GM19397 (cell line): Measurements from ENCODE around the gene ZNF283.

ENCODE experiments used
- ATAC-seq: cut with Tn5 transposase; IDR thresholded peaks from one replicate; pipeline ENCODE4 v1.9.1; 2021; ENCODE audit warnings: mild to moderate bottlenecking, moderate library complexity; ENCODE audit not compliant: unreplicated experiment

The ZNF283 gene

DNA sequence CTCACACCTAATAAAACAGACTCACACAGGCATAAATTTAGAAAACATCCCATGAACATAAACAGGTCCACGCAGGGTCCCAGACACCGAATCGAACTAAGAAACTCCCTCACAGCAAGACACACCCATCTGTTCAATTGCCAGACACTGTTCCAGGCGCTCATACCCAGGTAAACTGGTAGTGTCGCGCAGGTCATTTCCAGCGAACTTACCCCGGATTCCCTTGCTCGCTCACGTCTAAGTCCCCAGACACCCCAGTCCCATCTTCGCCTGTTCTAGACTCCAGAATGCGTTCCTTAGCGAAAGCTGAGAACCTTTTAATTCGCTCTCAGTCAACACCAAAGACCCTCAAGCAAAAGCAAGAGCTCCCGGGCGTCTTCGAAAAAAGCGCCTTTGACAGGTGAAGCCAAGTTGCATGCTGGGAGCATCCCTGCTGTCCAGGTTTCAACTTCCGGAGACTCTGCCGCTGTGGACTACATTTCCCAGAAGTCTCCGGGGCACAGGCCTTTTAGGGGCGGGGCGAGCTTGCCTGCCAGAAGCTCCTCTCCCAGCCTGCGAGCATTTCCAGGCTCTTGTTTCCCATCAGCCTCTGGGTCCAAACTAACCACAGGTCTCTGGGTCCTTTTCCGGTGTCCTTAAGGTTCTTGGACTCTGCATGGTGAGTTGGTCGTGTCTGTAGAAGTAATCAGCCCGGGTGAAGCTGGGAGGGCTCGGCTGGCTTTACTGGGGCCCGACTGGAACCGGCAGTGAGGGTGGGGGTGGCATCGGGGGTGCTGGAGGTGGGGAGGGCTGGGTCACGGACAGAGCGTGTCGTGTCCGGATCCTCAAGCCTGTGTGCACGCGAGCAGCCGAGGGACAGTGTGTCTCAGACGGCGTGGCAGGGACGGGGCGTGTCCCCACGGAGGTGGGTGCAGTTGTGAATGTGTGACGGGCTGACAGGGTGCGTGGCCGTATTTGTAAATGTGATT lies at the start of gene ZNF283:
ZNF283 (plus strand) TSS at position 535 of the 968 bp plus-strand sequence. CDS start 6,184 bp downstream, outside the sequence.
- ATAC-seq, result peak; percentile 97

DNA sequence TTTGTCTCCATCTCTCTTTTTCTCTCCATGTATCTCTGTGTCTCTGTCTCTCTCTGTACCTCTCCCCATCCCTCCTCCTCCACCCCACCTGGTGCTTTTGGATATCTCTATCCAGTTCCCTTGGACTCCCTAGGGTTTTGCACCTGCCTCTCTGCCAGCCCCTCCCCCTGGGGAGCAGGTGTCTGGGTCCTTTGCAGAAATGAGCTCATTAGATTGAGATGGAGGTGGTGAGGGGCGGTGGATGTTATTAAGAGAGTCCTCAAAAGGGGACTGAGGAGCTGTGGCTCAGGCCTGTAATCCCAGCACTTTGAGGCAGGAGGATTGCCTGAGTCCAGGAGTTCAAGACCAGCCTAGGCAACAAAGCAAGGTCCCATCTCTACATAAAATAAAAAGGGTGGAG lies 48.5 kb upstream of the ZNF283 start:
- no peak for ATAC-seq

DNA sequence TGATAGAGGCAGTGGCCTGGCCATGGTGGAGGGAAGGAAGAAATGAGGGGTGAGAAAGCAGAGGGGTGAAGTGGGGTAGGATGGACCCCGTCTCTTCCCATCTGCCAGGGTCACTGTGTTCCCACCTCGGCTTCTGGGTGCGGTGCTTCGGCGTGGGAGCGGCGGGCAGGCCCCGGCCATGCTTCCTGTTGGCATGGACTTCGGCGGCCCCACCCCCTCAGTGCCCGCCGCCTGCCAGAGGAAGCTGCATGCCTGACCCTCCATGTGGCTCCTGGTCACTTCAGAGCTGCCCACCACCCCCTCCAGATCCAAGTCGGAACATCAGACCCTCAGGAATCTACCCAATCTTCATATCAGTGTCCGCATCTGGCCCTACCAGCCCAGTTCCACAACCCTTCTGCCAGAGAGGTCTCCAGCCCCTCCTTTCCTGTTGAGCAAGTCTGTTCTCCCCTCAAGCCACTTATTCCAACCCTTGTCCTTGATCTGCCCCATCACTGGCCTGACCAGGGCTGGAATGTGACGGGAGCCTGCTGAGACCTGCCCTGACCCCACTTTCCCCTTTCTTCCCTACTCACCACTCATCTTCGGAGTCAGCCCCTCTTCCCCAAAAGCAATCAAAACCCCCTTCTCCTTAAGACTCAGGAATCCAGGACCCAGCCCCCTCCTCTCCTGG lies 47.8 kb upstream of the ZNF283 start:
- no peak for ATAC-seq

DNA sequence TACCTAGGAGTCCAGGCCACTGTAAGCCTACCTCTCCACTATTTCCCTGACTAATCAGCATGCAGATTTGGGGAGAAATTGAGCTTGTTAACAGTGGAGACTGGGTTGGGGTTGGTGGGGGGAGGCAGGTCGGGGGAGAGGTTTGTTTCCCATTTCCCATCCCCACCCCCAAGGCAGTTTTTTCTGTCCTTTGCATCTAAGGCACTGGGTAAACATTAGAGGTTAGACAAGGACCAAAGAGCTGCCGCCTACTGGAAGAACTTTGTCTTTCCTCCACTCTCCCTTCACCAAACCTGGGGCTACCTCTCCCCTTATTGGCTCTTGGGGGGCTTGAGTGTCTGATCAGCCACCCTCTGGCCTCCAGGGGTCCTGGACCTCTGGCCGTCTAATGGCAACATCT lies 47.3 kb upstream of the ZNF283 start:
- no peak for ATAC-seq

DNA sequence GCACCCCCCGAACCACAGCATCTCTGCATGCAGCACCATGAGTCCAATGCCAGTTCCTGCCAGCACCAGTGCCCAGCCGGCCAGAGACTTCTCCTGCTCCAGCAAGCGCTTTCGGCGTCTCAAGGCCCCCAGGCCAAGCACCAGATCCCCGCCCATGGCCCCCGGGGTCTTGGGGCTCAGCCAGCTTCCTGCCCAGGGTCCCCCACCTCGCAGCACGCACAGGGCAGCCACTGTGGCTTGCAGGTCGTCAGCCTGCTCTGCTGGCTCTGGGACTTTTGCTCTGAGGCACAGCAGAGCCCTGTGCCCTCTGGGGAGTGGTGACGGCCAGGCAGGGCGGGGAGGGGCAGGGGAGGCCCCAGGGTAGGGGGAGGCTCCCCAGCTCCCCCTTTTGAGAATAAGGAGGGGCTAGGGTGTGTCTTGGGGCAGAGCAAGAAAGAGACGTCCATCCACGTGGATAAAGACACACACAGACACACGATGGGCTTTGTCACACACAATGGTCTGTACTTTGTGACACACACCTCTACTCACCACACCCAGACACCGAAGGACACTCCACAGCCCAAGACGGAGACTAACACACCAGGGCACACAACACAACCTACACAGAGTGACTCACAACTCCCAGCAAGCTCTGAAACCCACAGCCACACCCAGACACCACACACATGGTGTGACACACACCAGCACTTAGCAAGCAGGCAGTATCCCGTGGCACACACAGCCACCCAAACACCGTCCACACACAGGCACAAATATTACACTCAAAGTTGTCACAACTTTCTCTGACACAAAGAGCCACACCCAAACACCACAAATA lies 46.2 kb upstream of the ZNF283 start, which contains the start of gene KCNN4:
KCNN4 (minus strand) TSS at position 268 of the 820 bp plus-strand sequence; CDS start at position 156, 112 bp downstream.
- ATAC-seq, result peak; percentile 38

DNA sequence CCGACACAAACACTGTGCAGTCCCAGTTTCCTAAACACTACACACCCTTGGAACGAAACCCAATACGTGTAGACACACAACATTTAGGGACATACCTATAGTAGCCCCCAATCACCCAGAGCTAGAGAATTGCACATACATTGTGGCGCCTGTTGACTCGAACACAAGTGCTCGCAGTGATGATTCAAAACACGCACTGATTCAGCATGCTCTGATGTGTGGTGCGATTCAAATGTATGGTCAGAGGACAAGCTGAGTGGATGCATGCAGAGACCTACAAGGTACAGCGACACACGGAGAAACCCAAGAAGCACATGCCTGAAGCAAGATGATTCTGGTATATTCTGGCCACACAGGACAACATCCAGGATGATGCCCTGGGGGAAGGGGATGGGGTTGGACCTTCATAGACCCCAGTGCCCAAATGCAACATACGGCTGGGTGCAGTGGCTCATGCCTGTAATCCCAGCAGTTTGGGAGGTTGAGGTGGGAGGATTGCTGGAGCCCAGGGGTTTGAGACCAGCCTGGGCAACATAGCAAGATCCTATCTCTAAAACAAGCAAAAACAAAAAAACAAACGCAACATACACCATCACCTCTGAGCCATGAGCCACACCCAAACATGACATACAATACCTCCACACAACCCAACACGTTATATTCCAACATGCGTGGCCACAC lies 45.4 kb upstream of the ZNF283 start:
- no peak for ATAC-seq

DNA sequence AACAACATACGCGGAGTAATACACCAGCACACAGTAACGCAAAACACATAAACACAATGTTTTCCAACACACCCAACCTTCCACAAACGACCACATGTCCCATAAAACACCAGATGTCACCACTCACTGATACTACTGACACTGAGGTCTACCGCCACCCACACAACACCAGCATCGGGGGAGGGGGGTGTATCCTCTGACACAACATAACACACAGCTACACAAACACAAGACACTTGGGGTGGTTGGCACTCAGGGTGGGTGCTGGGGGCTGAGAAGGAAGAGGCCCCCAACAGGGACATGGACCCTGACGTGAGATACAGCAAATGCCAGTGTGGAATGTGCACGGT lies 44.8 kb upstream of the ZNF283 start:
- no peak for ATAC-seq

DNA sequence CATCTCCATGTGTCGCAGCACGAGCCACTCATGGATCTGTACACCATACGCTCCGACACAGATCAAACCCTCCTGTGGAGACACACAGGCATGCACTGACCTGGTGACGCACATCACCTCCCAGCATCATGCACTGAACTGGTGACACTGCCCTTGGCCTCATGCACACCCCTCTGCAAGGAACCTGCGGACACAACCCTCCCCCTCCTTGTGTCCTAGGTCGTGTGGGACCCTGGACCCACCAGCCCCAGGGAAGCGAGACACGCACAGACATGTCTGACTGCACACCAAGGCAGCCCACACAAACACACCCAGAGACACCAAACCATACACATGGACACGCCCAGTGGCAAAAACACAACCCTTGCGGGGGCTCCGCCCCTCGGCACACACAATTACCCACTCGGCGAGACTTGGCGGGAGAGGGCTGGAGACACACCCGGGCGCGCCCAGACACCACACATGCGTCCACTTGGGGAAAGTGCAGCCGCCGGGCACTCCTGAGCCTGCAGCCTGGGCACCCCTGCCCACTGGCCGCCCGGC lies 44.4 kb upstream of the ZNF283 start:
- no peak for ATAC-seq

DNA sequence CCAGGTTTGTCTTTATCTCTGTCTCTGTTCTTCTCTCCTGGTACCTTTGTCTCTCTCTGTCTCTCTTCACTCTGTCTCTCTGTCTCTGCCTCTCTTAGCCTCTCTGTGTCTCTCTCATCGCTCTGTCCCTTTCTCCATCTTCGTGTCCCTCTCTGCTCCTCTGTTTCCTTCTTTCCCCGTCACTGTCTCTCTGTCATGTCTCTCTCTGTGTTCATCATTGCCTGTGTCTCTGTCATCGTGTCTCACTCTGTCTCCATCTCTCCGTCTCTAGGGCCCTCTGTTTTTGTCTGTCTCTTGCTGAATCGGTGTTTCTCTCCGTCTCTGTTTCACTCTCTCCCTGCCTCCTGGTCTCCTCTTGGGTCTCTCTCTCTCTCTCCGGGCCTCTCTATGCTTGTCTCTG lies 43.5 kb upstream of the ZNF283 start:
- ATAC-seq, result no peak

DNA sequence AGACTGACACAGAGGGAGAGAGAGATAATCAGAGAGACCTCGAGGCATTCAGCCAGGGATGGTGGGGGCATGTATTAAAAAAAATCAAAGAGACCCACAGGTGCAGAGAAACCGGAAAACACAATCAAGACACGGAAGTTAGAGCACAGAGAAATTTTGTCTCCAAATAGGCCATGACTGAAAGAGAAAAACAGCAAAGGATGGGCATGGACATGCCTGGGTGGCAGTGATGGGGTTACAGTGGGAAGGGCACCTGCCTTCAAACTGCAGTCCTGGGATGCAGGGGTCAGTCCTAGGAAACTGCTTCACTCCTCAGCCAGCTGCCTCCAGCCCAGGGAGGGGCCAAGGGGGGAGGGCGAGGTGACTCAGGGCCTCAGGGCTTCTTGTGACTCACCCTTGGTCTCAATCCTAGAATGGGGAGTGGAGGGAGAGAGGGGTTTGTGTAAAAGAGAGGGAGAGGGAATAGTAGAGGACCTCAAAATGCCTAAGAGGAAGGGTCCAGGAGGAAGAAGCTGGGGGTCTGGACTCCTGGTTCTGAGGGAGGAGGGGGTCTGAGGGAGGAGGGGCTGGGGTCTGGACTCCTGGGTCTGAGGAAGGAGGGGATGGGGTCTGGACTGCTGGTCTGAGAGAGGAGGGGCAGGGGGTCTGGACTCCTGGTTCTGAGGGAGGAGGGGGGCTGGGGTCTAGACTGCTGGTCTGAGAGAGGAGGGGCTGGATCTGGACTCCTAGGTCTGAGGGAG lies 42.7 kb upstream of the ZNF283 start:
- no peak for ATAC-seq

DNA sequence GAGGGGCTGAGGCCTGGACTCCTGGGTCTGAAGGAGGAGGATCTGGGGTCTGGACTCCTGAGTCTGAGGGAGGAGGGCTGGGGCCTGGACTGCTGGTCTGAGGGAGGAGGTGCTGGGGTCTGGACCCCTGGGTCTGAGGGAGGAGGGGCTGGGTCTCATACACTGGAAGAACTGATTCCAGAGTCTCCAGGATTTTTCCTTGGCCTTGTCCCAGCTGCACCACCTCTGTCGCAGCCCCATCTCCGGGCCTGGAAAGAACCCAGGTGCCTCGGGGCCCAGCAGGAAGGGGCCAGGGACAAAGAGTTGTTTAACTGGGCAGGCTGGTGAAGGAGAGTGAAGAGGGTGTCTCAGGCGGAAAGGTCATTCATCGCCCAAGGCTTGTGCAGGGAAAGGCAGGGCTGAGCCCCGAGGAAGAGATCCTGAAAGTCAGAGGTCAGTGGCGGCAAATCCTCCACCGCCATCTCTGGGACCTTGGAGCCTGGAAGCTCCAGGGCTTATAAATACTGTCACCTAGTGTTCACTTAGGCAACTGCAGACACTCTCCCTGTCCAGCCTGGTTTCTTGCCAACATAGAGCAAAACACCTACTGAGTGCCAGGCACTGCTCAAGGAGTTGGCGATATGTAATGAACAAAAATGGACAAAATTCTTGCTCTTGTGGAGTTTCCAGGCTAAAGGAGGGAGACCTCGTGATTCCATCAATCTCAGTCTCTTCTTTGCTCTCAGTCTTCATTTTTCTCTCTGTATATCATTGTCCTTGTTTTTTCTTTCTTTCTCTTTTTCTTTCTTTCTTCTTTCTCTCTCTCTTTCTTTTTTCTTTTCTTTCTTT lies 41.9 kb upstream of the ZNF283 start:
- ATAC-seq, result no peak

DNA sequence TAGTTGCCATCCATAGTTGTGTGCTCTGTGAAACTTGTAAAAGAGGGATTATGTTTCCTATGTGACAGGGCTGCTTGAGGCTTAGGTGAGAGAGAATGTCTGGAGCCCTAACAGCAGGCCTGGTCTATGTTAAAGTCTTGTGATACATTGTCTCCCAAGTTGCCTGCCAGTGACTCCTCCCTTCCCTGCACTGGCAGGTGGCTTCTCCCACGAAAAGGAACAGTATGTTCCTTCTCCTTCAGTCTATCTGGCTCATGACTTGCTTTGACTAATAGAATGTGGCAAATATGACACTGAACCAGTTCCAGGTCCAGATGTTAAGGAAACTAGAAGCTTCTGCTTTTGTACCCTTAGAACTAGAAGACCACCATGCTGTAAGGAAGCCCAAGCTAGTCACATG lies 40.5 kb upstream of the ZNF283 start:
- no peak for ATAC-seq

DNA sequence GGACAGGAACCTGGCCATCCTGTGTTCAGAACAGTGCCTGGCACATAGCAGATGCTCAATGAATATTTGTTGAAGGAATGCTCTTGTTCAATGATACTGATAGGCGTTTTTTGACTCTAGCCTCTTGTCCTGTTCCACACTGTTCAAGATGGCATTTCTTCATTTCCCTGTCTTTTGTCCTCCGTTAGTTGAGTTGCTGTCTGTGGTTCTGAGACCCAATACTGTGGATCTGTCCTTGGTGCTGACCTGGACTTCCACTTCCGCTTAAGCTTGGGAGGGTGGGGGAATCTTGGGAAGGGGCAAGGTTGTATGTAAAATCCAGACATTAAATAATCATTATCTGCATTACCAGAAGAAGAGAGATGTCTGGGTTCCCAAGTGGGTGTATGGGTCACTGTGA lies 38.1 kb upstream of the ZNF283 start:
- no peak for ATAC-seq

DNA sequence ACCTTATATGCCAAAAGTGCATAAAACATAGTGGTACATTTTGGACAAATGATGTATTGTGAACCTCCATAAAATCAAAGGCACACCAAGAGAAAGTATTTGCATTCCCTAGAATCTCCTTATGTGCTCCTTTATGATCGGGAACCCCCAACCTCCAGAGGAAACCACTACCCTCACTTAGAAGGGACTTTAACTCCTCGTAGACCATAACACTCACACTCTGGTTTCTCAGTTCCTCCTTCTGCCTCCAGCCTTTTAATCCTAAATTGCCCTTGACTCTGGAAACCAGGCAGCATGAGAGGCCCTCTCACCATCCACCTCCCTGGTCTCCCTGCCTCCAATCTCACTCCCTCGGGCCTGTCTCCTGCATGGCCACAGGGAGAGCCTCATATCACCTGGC lies 36.5 kb upstream of the ZNF283 start:
- ATAC-seq, result no peak

DNA sequence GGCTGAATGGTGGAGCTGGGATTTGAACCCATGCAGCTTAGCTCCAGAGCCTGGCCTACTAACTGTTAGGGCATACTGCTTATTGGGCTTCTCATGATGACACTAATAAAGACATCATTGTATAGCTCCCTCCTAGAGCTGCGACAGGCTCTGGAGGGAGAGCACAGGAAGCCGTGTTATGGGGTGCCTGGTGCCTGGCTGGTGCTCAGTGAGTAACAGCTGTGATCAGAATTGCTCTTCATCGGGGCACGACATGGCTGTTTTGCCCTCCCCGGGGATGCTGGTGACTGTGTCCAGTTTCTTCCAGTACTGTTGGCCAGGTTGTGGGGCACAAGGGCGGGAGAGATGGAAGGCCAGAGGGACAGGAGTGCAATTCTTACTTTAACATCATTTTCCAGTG lies 30.0 kb upstream of the ZNF283 start:
- no peak for ATAC-seq

DNA sequence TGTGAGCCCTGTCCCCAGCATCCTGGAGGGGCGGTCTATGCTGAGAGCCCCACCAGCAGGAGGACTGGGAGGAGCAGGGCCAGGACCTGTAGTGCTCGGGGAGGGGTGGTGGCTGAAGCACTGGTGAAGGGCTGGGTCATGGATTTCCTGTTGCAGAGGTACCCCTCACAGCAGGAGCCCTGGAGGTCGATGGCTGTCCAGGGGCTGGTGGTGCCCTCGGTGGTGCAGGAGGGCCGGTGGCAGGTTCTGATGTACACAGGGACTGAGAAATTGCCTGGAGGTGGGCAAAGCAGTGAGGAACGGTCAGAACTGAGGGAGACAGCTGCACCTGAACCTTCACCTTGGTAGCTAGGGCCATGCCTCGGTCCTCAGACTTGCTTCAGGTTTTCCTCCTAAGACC lies 29.6 kb upstream of the ZNF283 start:
- no peak for ATAC-seq

DNA sequence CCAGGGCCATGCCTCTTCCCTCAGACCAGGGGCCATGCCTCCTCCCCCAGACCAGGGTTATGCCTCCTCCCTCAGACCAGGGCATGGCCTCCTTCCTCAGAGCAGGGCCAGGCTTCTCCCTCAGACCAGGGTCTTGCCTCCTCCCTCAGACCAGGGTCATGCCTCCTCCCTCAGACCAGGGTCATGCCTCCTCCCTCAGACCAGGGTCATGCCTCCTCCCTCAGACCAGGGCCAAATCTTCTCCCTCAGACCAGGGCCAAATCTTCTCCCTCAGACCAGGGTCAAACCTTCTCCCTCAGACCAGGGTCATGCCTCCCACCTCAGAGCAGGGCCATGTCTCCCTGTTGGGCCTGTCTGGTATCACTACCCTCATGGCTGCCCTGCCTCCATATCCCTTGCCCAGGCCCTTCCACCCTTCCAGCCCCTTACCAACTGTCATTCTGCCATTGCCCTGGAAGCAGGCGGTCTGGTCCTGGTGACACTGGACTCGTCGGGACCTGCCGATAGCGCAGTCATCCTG lies 29.0 kb upstream of the ZNF283 start:
- ATAC-seq, result no peak

DNA sequence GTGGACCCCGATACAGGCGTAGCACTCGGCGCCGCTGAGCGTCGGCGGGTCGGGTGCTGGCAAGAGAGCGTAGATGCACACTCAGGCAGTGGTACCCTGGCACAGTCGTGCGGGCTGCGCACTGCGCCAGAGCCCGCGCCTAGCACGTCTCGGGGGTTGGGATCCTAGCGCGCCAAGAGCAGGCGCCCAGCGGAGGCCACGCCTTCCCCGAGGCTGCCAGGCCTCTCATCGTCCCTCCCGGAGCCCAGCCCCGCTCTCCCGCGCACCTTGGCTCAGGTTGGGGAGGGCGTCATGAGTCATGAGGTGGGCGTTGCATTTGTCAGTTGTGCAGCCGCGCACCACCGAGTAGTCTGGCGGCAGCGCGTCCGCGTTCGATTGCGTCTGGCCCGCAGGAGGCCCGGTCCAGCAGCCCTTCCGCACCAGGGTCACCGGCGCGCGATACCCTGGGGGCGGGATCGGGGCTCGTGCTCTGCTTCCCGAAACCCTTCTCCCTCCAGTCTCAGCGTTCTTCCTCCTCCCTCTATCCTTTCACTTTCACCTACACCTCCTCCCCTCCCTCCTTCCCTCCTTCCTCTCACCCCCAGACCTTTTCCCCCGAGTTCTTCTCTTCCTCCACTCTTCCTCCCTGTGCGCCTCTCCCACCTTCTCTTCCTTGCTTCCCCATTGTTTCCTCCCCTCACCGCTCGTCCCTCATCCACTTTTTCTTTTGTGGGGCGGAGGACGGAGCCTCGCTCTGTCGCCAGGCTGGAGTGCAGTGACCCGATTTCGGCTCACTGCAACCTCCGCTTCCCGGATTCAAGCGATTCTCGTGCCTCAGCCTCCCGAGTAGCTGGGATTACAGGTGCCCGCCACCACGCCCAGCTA lies 28.3 kb upstream of the ZNF283 start:
- no peak for ATAC-seq
